SK-N-SH (cell line): ENCODE measurements around the gene CTNND1. TPM values are rescaled to one million over a fixed set of nuclear protein-coding genes. Genes with fewer than 3 reads are reported as not detected.
"Not testable (repeated sequence)": the region's sequence is repeated elsewhere in the genome, so short reads cannot be mapped to it uniquely, and the experiment has no call there.

Source experiments
- CTCF ChIA-PET: fragments of 300-600, 350-600 bp; formaldehyde crosslinking; extraction: SDS; loops from one replicate; lab custom pipeline; 2021; lab: Yijun Ruan, JAX
- POLR2A ChIA-PET: fragments of 350-600 bp; sonication (Branson Sonifier 250); formaldehyde crosslinking; extraction: SDS; loops from one replicate; lab custom pipeline; 2020; ENCODE audit warnings: antibody characterized with exemption, inconsistent platforms; lab: Yijun Ruan, JAX
- DNase-seq: peaks from one replicate; pipeline ENCODE4 v3.0.0; 2012
- H2AFZ ChIP-seq: fragments of 200-600 bp; sonication (generic); 2 replicates; pipeline ENCODE4 v1.8.1; 2016; ENCODE audit warnings: antibody characterized with exemption, mild to moderate bottlenecking, low read depth
- H3F3A ChIP-seq: fragments of 200-600 bp; sonication (generic); replicated peaks from 2 replicates; pipeline ENCODE3; 2016; ENCODE audit warnings: antibody characterized with exemption, mild to moderate bottlenecking; ENCODE audit not compliant: insufficient read depth
- H3K27ac ChIP-seq, 2 experiments: fragments of 200-500 bp in 1 of 2; fragments of 200-600 bp in 1 of 2; sonication (Bioruptor generic) in 1 of 2; sonication (generic), shearing (Covaris generic) in 1 of 2; 2 replicates each; pipeline versions ENCODE4 v1.5.1 to v1.6.1; 2014 to 2016; ENCODE audit warnings: low read depth in 2 of 2, inconsistent platforms in 1 of 2, low read length in 1 of 2, mild to moderate bottlenecking in 1 of 2, mixed read lengths in 1 of 2
- H3K27me3 ChIP-seq: fragments of 200-600 bp; sonication (generic), shearing (Covaris generic); 2 replicates; pipeline ENCODE4 v1.6.1; 2016; ENCODE audit warnings: mixed run types; ENCODE audit not compliant: insufficient read depth
- H3K36me3 ChIP-seq, 2 experiments: fragments of 200-500 bp in 1 of 2; fragments of 200-600 bp in 1 of 2; sonication (Bioruptor generic) in 1 of 2; sonication (generic) in 1 of 2; replicated peaks in 1 of 2; 2 replicates each; pipeline versions ENCODE3 to v1.5.1; 2014 to 2016; ENCODE audit warnings: low read length in 1 of 2, mild to moderate bottlenecking in 1 of 2; ENCODE audit not compliant: insufficient read depth in 2 of 2, control insufficient read depth in 1 of 2
- H3K4me1 ChIP-seq, 2 experiments: fragments of 200-500 bp in 1 of 2; fragments of 200-600 bp in 1 of 2; sonication (Bioruptor generic) in 1 of 2; sonication (generic), shearing (Covaris generic) in 1 of 2; 2 replicates each; pipeline versions ENCODE4 v1.5.1 to v1.6.1; 2014 to 2016; ENCODE audit warnings: low read depth in 1 of 2, low read length in 1 of 2, mixed run types in 1 of 2; ENCODE audit not compliant: insufficient read depth in 2 of 2, control insufficient read depth in 1 of 2
- H3K4me2 ChIP-seq: fragments of 200-600 bp; sonication (generic), shearing (Covaris generic); 2 replicates; pipeline ENCODE4 v1.6.1; 2017; ENCODE audit warnings: mixed run types
- H3K4me3 ChIP-seq, 2 experiments: fragments of 200-500 bp in 1 of 2; fragments of 200-600 bp in 1 of 2; sonication (Bioruptor generic) in 1 of 2; sonication (generic), shearing (Covaris generic) in 1 of 2; 2 replicates each; pipeline versions ENCODE4 v1.5.1 to v1.8.1; 2014 to 2016; ENCODE audit warnings: low read depth in 2 of 2, inconsistent platforms in 1 of 2, low read length in 1 of 2, mild to moderate bottlenecking in 1 of 2, mixed read lengths in 1 of 2, moderate library complexity in 1 of 2
- H3K79me2 ChIP-seq: fragments of 200-600 bp; sonication (generic); 2 replicates; pipeline ENCODE4 v1.8.1; 2017; ENCODE audit warnings: mild to moderate bottlenecking; ENCODE audit not compliant: insufficient read depth
- H3K9ac ChIP-seq: fragments of 200-600 bp; sonication (generic); 2 replicates; pipeline ENCODE4 v1.6.1; 2017; ENCODE audit warnings: mixed run types
- H3K9me2 ChIP-seq: fragments of 200-600 bp; sonication (generic); 2 replicates; pipeline ENCODE4 v1.6.1; 2017; ENCODE audit warnings: mixed run types
- H3K9me3 ChIP-seq: fragments of 200-600 bp; sonication (generic); 2 replicates; pipeline ENCODE4 v1.6.1; 2017; ENCODE audit warnings: mixed run types, mild to moderate bottlenecking, moderate library complexity
- H4K20me1 ChIP-seq: fragments of 200-600 bp; sonication (generic); 2 replicates; pipeline ENCODE4 v1.6.1; 2017; ENCODE audit warnings: mild to moderate bottlenecking, mixed run types; ENCODE audit not compliant: insufficient read depth
- EP300 ChIP-seq, 2 experiments: IDR thresholded peaks; 2 replicates each; pipeline versions ENCODE4 v1.4.0 to v1.6.1; 2012; ENCODE audit warnings: borderline replicate concordance in 1 of 2, low read depth in 1 of 2, low read length in 1 of 2
- FOXM1 ChIP-seq: IDR thresholded peaks from 2 replicates; pipeline ENCODE4 v1.4.0; 2012; ENCODE audit warnings: low read depth, mild to moderate bottlenecking
- GATA2 ChIP-seq: sonication (generic); formaldehyde crosslinking; IDR thresholded peaks from 2 replicates; pipeline ENCODE4 v1.5.0; 2020; ENCODE audit warnings: mild to moderate bottlenecking, missing genetic modification reagents
- JUND ChIP-seq: IDR thresholded peaks from 2 replicates; pipeline ENCODE4 v1.4.0; 2012
- MEF2A ChIP-seq: IDR thresholded peaks from 2 replicates; pipeline ENCODE4 v1.4.0; 2012; ENCODE audit warnings: low read depth, borderline replicate concordance
- NFIC ChIP-seq: IDR thresholded peaks from 2 replicates; pipeline ENCODE4 v1.4.0; 2012; ENCODE audit warnings: borderline replicate concordance
- POLR2AphosphoS5 ChIP-seq: IDR thresholded peaks from 2 replicates; pipeline ENCODE4 v1.6.1; 2012; ENCODE audit warnings: low read depth, low read length
- RCOR1 ChIP-seq: fragments of 150-350 bp; IDR thresholded peaks from 2 replicates; pipeline ENCODE4 v1.6.1; 2017; ENCODE audit warnings: antibody characterized with exemption, low read length
- WGBS: methylation state at CpG from one replicate; pipeline ENCODE4 v1.1.6; 2017; ENCODE audit warnings: low lambda C conversion rate; 5-methylcytosine and 5-hydroxymethylcytosine counted together
- polyA plus RNA-seq, 3 experiments: library from polyadenylated mRNA; depleted of rRNA; stranded (reverse); fragments of >200 nt; gene quantifications; 2 replicates each; pipeline ENCODE4 v1.2.3, GENCODE V29; 2012
- TF ChIP-seq, protein P1 (sequence below): fragments of 150-350 bp; IDR thresholded peaks from 2 replicates; pipeline ENCODE4 v1.6.1; 2016; ENCODE audit warnings: mild to moderate bottlenecking, low read depth, low read length
- TF ChIP-seq, protein P2 (sequence below): IDR thresholded peaks from 2 replicates; pipeline ENCODE4 v1.4.0; 2012; ENCODE audit warnings: low read depth, borderline replicate concordance
- TF ChIP-seq, protein P3 (sequence below): IDR thresholded peaks from 2 replicates; pipeline ENCODE4 v1.6.1; 2012; ENCODE audit warnings: mild to moderate bottlenecking, low read depth, low read length, moderate library complexity
- TF ChIP-seq, protein P4 (sequence below): fragments of 150-350 bp; IDR thresholded peaks from 2 replicates; pipeline ENCODE4 v1.6.1; 2017; ENCODE audit warnings: antibody characterized with exemption, low read length, low read depth, borderline replicate concordance
- TF ChIP-seq, protein P5 (sequence below): IDR thresholded peaks from 2 replicates; pipeline ENCODE4 v1.4.0; 2012; ENCODE audit warnings: low read depth, borderline replicate concordance
- TF ChIP-seq, protein P6 (sequence below): fragments of 200-600 bp; sonication (generic); IDR thresholded peaks from 2 replicates; pipeline ENCODE4 v1.6.1; 2017; ENCODE audit warnings: antibody characterized with exemption, mild to moderate bottlenecking, moderate library complexity

CTNND1 gene
- polyA plus RNA-seq, 1 of the 3 experiments (the other 2 are of a cell fraction): 39.4 TPM

DNA sequence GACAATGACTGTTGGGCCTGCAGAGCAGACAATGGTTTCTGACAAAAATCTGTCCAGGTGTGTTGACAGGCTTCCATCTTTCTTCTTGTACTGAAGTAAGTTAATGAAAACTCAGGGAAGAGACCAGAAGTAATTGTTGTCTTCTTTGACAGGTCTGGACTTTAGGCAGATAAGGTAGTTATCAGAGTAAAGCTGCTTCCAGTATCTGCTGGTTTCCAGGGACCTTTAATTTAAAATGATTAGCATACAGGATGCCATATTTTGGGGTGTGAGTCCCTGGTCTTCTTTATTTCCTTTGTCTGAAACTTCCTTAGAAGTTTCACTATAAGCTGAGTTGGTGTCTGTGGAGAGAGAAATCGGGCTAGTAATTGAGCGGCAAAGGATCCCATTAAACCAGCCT is 47.8 kb upstream of the CTNND1 start:
- 90% methylated on average over 2 of the region's 2 CpGs for WGBS
- H3K4me3 ChIP-seq: peak overlapping the region; percentile 94 to 98
- H3K4me2 ChIP-seq: peak overlapping the region; percentile 84
- no peaks in the 10 kb centered on the region for H3K9me2 ChIP-seq
- no peaks in the 10 kb centered on the region for H3F3A ChIP-seq
- no peaks in the 10 kb centered on the region for H4K20me1 ChIP-seq
- H3K9ac ChIP-seq: peak overlapping the region; percentile 89; the same call in 1 of the 2 replicates
- no peaks in the 10 kb centered on the region for H3K9me3 ChIP-seq
- H2AFZ ChIP-seq: no peak overlapping the region
- POLR2A ChIA-PET: no interaction called here
- H3K4me1 ChIP-seq: peaks cover 14 to 20% of the 10 kb centered on the region in 2 experiments; a peak in 3 of 4 replicates
- peaks cover 0 to 7% of the 10 kb centered on the region in 2 experiments for H3K36me3 ChIP-seq
- DNase-seq: no peak
- TF ChIP-seq, protein P1, sequence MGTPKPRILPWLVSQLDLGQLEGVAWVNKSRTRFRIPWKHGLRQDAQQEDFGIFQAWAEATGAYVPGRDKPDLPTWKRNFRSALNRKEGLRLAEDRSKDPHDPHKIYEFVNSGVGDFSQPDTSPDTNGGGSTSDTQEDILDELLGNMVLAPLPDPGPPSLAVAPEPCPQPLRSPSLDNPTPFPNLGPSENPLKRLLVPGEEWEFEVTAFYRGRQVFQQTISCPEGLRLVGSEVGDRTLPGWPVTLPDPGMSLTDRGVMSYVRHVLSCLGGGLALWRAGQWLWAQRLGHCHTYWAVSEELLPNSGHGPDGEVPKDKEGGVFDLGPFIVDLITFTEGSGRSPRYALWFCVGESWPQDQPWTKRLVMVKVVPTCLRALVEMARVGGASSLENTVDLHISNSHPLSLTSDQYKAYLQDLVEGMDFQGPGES: no peak
- TF ChIP-seq, protein P2, sequence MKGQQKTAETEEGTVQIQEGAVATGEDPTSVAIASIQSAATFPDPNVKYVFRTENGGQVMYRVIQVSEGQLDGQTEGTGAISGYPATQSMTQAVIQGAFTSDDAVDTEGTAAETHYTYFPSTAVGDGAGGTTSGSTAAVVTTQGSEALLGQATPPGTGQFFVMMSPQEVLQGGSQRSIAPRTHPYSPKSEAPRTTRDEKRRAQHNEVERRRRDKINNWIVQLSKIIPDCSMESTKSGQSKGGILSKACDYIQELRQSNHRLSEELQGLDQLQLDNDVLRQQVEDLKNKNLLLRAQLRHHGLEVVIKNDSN: no peak
- TF ChIP-seq JUND: no peak
- TF ChIP-seq, protein P3, sequence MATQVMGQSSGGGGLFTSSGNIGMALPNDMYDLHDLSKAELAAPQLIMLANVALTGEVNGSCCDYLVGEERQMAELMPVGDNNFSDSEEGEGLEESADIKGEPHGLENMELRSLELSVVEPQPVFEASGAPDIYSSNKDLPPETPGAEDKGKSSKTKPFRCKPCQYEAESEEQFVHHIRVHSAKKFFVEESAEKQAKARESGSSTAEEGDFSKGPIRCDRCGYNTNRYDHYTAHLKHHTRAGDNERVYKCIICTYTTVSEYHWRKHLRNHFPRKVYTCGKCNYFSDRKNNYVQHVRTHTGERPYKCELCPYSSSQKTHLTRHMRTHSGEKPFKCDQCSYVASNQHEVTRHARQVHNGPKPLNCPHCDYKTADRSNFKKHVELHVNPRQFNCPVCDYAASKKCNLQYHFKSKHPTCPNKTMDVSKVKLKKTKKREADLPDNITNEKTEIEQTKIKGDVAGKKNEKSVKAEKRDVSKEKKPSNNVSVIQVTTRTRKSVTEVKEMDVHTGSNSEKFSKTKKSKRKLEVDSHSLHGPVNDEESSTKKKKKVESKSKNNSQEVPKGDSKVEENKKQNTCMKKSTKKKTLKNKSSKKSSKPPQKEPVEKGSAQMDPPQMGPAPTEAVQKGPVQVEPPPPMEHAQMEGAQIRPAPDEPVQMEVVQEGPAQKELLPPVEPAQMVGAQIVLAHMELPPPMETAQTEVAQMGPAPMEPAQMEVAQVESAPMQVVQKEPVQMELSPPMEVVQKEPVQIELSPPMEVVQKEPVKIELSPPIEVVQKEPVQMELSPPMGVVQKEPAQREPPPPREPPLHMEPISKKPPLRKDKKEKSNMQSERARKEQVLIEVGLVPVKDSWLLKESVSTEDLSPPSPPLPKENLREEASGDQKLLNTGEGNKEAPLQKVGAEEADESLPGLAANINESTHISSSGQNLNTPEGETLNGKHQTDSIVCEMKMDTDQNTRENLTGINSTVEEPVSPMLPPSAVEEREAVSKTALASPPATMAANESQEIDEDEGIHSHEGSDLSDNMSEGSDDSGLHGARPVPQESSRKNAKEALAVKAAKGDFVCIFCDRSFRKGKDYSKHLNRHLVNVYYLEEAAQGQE: no peak
- TF ChIP-seq EP300 (IDR thresholded peaks at IDR 0.05; ENCODE audit: borderline replicate concordance in 1 of 2, low read depth in 1 of 2, low read length in 1 of 2): no peak
- TF ChIP-seq POLR2AphosphoS5: no peak
- TF ChIP-seq, protein P4, sequence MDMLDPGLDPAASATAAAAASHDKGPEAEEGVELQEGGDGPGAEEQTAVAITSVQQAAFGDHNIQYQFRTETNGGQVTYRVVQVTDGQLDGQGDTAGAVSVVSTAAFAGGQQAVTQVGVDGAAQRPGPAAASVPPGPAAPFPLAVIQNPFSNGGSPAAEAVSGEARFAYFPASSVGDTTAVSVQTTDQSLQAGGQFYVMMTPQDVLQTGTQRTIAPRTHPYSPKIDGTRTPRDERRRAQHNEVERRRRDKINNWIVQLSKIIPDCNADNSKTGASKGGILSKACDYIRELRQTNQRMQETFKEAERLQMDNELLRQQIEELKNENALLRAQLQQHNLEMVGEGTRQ: no peak
- no peak for TF ChIP-seq MEF2A
- TF ChIP-seq, protein P5, sequence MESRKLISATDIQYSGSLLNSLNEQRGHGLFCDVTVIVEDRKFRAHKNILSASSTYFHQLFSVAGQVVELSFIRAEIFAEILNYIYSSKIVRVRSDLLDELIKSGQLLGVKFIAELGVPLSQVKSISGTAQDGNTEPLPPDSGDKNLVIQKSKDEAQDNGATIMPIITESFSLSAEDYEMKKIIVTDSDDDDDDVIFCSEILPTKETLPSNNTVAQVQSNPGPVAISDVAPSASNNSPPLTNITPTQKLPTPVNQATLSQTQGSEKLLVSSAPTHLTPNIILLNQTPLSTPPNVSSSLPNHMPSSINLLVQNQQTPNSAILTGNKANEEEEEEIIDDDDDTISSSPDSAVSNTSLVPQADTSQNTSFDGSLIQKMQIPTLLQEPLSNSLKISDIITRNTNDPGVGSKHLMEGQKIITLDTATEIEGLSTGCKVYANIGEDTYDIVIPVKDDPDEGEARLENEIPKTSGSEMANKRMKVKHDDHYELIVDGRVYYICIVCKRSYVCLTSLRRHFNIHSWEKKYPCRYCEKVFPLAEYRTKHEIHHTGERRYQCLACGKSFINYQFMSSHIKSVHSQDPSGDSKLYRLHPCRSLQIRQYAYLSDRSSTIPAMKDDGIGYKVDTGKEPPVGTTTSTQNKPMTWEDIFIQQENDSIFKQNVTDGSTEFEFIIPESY: no peak
- TF ChIP-seq NFIC: no peak
- TF ChIP-seq FOXM1: no peak
- TF ChIP-seq GATA2 (CRISPR knock-in tag): no peak
- TF ChIP-seq RCOR1: no peak
- TF ChIP-seq, protein P6, sequence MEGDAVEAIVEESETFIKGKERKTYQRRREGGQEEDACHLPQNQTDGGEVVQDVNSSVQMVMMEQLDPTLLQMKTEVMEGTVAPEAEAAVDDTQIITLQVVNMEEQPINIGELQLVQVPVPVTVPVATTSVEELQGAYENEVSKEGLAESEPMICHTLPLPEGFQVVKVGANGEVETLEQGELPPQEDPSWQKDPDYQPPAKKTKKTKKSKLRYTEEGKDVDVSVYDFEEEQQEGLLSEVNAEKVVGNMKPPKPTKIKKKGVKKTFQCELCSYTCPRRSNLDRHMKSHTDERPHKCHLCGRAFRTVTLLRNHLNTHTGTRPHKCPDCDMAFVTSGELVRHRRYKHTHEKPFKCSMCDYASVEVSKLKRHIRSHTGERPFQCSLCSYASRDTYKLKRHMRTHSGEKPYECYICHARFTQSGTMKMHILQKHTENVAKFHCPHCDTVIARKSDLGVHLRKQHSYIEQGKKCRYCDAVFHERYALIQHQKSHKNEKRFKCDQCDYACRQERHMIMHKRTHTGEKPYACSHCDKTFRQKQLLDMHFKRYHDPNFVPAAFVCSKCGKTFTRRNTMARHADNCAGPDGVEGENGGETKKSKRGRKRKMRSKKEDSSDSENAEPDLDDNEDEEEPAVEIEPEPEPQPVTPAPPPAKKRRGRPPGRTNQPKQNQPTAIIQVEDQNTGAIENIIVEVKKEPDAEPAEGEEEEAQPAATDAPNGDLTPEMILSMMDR: no peak
- peaks cover 82% of the 10 kb centered on the region for H3K79me2 ChIP-seq
- H3K27ac ChIP-seq: no peak overlapping the region
- H3K27me3 ChIP-seq: no peaks in the 10 kb centered on the region
- CTCF ChIA-PET: interaction anchor here (1.0 to 2.0 kb wide), 3 partner anchors 23 to 146 kb away, joined by 3 to 6 read pairs (median 5); partner anchors contain the start of gene UBE2L6

DNA sequence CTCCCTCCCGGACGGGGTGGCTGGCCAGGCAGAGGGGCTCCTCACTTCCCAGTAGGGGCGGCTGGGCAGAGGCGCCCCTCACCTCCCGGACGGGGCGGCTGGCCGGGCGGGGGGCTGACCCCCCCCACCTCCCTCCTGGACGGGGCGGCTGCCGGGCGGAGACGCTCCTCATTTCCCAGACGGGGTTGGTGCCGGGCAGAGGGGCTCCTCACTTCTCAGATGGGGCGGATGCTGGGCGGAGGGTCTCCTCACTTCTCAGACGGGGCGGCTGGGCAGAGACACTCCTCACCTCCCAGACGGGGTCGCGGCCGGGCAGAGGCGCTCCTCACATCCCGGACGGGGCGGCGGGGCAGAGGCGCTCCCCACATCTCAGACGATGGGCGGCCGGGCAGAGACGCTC is 44.9 kb upstream of the CTNND1 start:
- H3K4me1 ChIP-seq, H3K27me3 ChIP-seq, H3K9me3 ChIP-seq, H3F3A ChIP-seq, H3K9me2 ChIP-seq, H3K4me3 ChIP-seq, H2AFZ ChIP-seq, H3K27ac ChIP-seq, H4K20me1 ChIP-seq, DNase-seq, POLR2A ChIA-PET, H3K9ac ChIP-seq, H3K4me2 ChIP-seq, CTCF ChIA-PET: not testable (repeated sequence)
- Histone ChIP-seq H3K79me2 (peaks cover 82% of the 10 kb centered on the region), H3K36me3 (peaks cover 0 to 14% of the 10 kb centered on the region in 2 experiments)
- WGBS: no CpG with 5 or more reads among the region's 34 CpGs
